Kidney (tissue), 14 donors: ENCODE measurements around the gene MMS22L. TPM values are rescaled to one million over a fixed set of nuclear protein-coding genes. Genes with fewer than 3 reads are reported as not detected.

Source experiments
- DNase-seq, 5 donors: peaks; one replicate each; pipeline ENCODE4 v3.0.0-alpha.2; 2013 to 2020
- FAIRE-seq: peaks from 2 replicates; lab custom pipeline; 2012; peaks lifted over from hg19 to GRCh38; lab: Jason Lieb, UNC
- H3K27ac ChIP-seq, 2 donors: one replicate each; pipeline ENCODE4 v1.7.0; 2013; ENCODE audit warnings: low read depth in 2 of 2, low read length in 2 of 2, inconsistent platforms in 1 of 2
- H3K27me3 ChIP-seq: one replicate; pipeline ENCODE4 v1.7.1; 2013; ENCODE audit warnings: low read length, inconsistent platforms; ENCODE audit not compliant: control insufficient read depth, insufficient read depth
- H3K36me3 ChIP-seq, 3 donors: one replicate each; pipeline versions ENCODE4 v1.7.0 to v1.7.1; 2013; ENCODE audit warnings: low read length in 3 of 3, control low read depth in 1 of 3, inconsistent platforms in 1 of 3; ENCODE audit not compliant: insufficient read depth in 3 of 3, control insufficient read depth in 2 of 3
- H3K4me1 ChIP-seq, 3 donors: one replicate each; pipeline versions ENCODE4 v1.7.0 to v1.7.1; 2013; ENCODE audit warnings: low read length in 3 of 3, inconsistent platforms in 1 of 3, low read depth in 1 of 3; ENCODE audit not compliant: control insufficient read depth in 2 of 3, insufficient read depth in 2 of 3
- H3K4me3 ChIP-seq, 3 donors: one replicate each; pipeline versions ENCODE4 v1.7.0 to v1.8.1; 2013; ENCODE audit warnings: low read length in 3 of 3, control low read depth in 1 of 3, inconsistent platforms in 1 of 3
- H3K9ac ChIP-seq, 3 donors: one replicate each; pipeline versions ENCODE4 v1.7.0 to v1.7.1; 2013; ENCODE audit warnings: low read length in 3 of 3, control low read depth in 1 of 3, inconsistent platforms in 1 of 3
- H3K9me3 ChIP-seq, 3 donors: one replicate each; pipeline versions ENCODE4 v1.7.0 to v1.7.1; 2013; ENCODE audit warnings: low read length in 3 of 3, control low read depth in 1 of 3, inconsistent platforms in 1 of 3; ENCODE audit not compliant: control insufficient read depth in 2 of 3, insufficient read depth in 1 of 3
- CTCF ChIP-seq: IDR thresholded peaks from 3 replicates; pipeline ENCODE4 v1.5.1; 2012; ENCODE audit warnings: mild to moderate bottlenecking, moderate library complexity, borderline replicate concordance; ENCODE audit not compliant: insufficient read depth; ENCODE audit errors: extremely low read depth
- intact Hi-C: fragments of 100-400 bp; cut with DNase I; formaldehyde crosslinking; loops from one replicate; pipeline ENCODE4 v1.11.1; 2022
- polyA plus RNA-seq: library from polyadenylated mRNA; stranded (reverse); fragments of 350-450 nt; fragmentation: Illumina TruSeq; extraction: RNeasy Lipid Tissue Mini Kit (QIAGEN cat#74804); gene quantifications from one replicate; pipeline ENCODE4 v1.2.3, GENCODE V29; 2014; ENCODE audit warnings: low read depth, low replicate concordance; ENCODE audit not compliant: insufficient read depth
- total RNA-seq: library from RNA; stranded (reverse); fragmentation: NEBNext Ultra II Directional; extraction: Animal tissue kit (Norgen Biotek cat#: 25700); gene quantifications from one replicate; pipeline ENCODE4 v1.2.1, GENCODE V29; 2021
- donor health status: control.
- donor health status: control.
- donor health status: control.
- donor health status: control.
- donor health status: control.
- donor health status: DM: yes; HTN: yes; CAD: no.
- donor health status: Normal renal cell carcinoma (clear cell type).

The MMS22L gene
- total and polyA plus RNA-seq, 2 donors from 2014 or later = 1.7 to 9.5 TPM

GRCh38 chr6:97205966-97206365, 77.0 kb downstream of the MMS22L start:
- no peak for TF ChIP-seq CTCF
- intact Hi-C loops = no loop called here
- H3K27ac ChIP-seq = no peak overlapping the region

GRCh38 chr6:97203343-97203742, 79.7 kb downstream of the MMS22L start:
- H3K9ac ChIP-seq = no peak overlapping the region
- H3K4me1 ChIP-seq = no peaks in the 10 kb centered on the region
- no peak overlapping the region for H3K4me3 ChIP-seq
- DNase-seq (no peak), FAIRE-seq (no peak)
- H3K9me3 ChIP-seq = no peaks in the 10 kb centered on the region
- no peak overlapping the region for H3K27ac ChIP-seq
- H3K27me3 ChIP-seq = no peaks in the 10 kb centered on the region
- H3K36me3 ChIP-seq = no peaks in the 10 kb centered on the region
- TF ChIP-seq CTCF = no peak
- intact Hi-C loops = no loop called here

More at GRCh38 chr6:97205966-97206365, 77.0 kb downstream of the MMS22L start:
- no peaks in the 10 kb centered on the region for H3K36me3 ChIP-seq
- no peaks in the 10 kb centered on the region for H3K4me1 ChIP-seq
- no peaks in the 10 kb centered on the region for H3K9me3 ChIP-seq
- DNase-seq = no peak
- no peaks in the 10 kb centered on the region for H3K27me3 ChIP-seq
- H3K4me3 ChIP-seq = no peak overlapping the region
- no peak for FAIRE-seq
- H3K9ac ChIP-seq = no peak overlapping the region

- no peak for DNase-seq
- Histone ChIP-seq H3K36me3 (no peaks in the 10 kb centered on the region), H3K27ac (no peak overlapping the region), H3K9ac (no peak overlapping the region), H3K4me1 (no peaks in the 10 kb centered on the region), H3K4me3 (no peak overlapping the region), H3K9me3 (no peaks in the 10 kb centered on the region), H3K27me3 (no peaks in the 10 kb centered on the region)
- TF ChIP-seq CTCF = no peak
- no peak for FAIRE-seq
- intact Hi-C loops = no loop called here
Measured at GRCh38 chr6:97198046-97198565, 84.9 kb downstream of the MMS22L start.

GRCh38 chr6:97195117-97195516, 87.9 kb downstream of the MMS22L start:
- FAIRE-seq (no peak), DNase-seq (no peak)
- intact Hi-C loops = no loop called here
- no peak for TF ChIP-seq CTCF
- Histone ChIP-seq H3K9ac (no peak overlapping the region), H3K27ac (no peak overlapping the region), H3K9me3 (no peaks in the 10 kb centered on the region), H3K4me3 (no peak overlapping the region), H3K27me3 (no peaks in the 10 kb centered on the region), H3K36me3 (no peaks in the 10 kb centered on the region), H3K4me1 (no peaks in the 10 kb centered on the region)
